K562 (cell line): ENCODE data around the gene HSF5. TPM values are rescaled to one million over a fixed set of nuclear protein-coding genes. Genes with fewer than 3 reads are reported as not detected.

Experiments used
- ASH1L ChIP-seq: fragments of 450-650 bp; IDR thresholded peaks from 2 replicates; pipeline ENCODE4 v1.6.1; 2018; ENCODE audit warnings: borderline replicate concordance, mild to moderate bottlenecking, low read depth; ENCODE audit not compliant: partially characterized antibody
- ATF2 ChIP-seq: sonication (generic); formaldehyde crosslinking; IDR thresholded peaks from 2 replicates; pipeline ENCODE4 v1.8.1; 2022; ENCODE audit warnings: missing genetic modification reagents
- C11orf30 ChIP-seq: fragments of 450-650 bp; IDR thresholded peaks from 2 replicates; pipeline ENCODE4 v1.6.1; 2016; ENCODE audit warnings: low read depth, mild to moderate bottlenecking
- CREBBP ChIP-seq: IDR thresholded peaks from one replicate; pipeline ENCODE4 v1.6.1; 2012; ENCODE audit warnings: low read depth, mild to moderate bottlenecking, control low read depth, inconsistent platforms, low read length
- ERF ChIP-seq: fragments of 450-650 bp; formaldehyde crosslinking; IDR thresholded peaks from 2 replicates; pipeline ENCODE4 v1.4.0; 2020; ENCODE audit warnings: mild to moderate bottlenecking, mixed read lengths
- ESRRB ChIP-seq: fragments of 250-450 bp; sonication (Bioruptor Pico); IDR thresholded peaks from 2 replicates; pipeline ENCODE4 v1.5.0; 2020; ENCODE audit warnings: mild to moderate bottlenecking, moderate library complexity, borderline replicate concordance
- ETV1 ChIP-seq: fragments of 450-650 bp; conservative IDR thresholded peaks from 2 replicates; pipeline ENCODE4 v1.6.1; 2016; ENCODE audit warnings: missing genetic modification characterization, control low read depth, low read depth, missing compliant biosample characterization
- EZH2 ChIP-seq: IDR thresholded peaks from 2 replicates; pipeline ENCODE4 v1.6.1; 2012; ENCODE audit warnings: low read depth, mild to moderate bottlenecking, inconsistent platforms, low read length, borderline replicate concordance
- FOXJ2 ChIP-seq: fragments of 200-800 bp; sonication (Bioruptor generic); IDR thresholded peaks from 2 replicates; pipeline ENCODE4 v1.6.1; 2016; ENCODE audit warnings: missing genetic modification characterization, missing compliant biosample characterization
- HCFC1 ChIP-seq: IDR thresholded peaks from 2 replicates; pipeline ENCODE4 v1.6.1; 2012; ENCODE audit warnings: low read depth, low read length, improper control_type of control experiment
- HMG20B ChIP-seq: fragments of 250-450 bp; sonication (Bioruptor Pico); IDR thresholded peaks from 2 replicates; pipeline ENCODE4 v1.5.0; 2021; ENCODE audit warnings: mild to moderate bottlenecking
- JUNB ChIP-seq: fragments of 450-650 bp; formaldehyde crosslinking; conservative IDR thresholded peaks from 2 replicates; pipeline ENCODE4 v1.4.0; 2020; ENCODE audit warnings: mild to moderate bottlenecking
- MNT ChIP-seq, 2 experiments: fragments of 450-650 bp; conservative IDR thresholded peaks; 2 replicates each; pipeline ENCODE4 v1.6.1; 2017; ENCODE audit warnings: mild to moderate bottlenecking in 2 of 2, moderate library complexity in 2 of 2
- NCOR1 ChIP-seq: fragments of 450-650 bp; IDR thresholded peaks from 2 replicates; pipeline ENCODE4 v1.6.1; 2016; ENCODE audit warnings: mild to moderate bottlenecking, moderate library complexity
- PRPF4 ChIP-seq: fragments of 200-400 bp; formaldehyde crosslinking; IDR thresholded peaks from one replicate; pipeline ENCODE4 v1.6.1; 2017; ENCODE audit warnings: low read length, low read depth, mild to moderate bottlenecking; ENCODE audit not compliant: insufficient read depth, poor library complexity, severe bottlenecking
- RBM14 ChIP-seq: fragments of 200-400 bp; formaldehyde crosslinking; IDR thresholded peaks from 2 replicates; pipeline ENCODE4 v1.6.1; 2018; ENCODE audit warnings: low read depth, mild to moderate bottlenecking, low read length, moderate library complexity, borderline replicate concordance; ENCODE audit not compliant: insufficient read depth
- SMAD3 ChIP-seq: fragments of 450-650 bp; formaldehyde crosslinking; conservative IDR thresholded peaks from 2 replicates; pipeline ENCODE4 v1.4.0; 2020; ENCODE audit warnings: mild to moderate bottlenecking
- SMARCC2 ChIP-seq: fragments of 450-650 bp; IDR thresholded peaks from 2 replicates; pipeline ENCODE4 v1.6.1; 2017; ENCODE audit warnings: antibody characterized with exemption, moderate library complexity, mild to moderate bottlenecking, low read depth
- TCF7 ChIP-seq: sonication (generic); IDR thresholded peaks from 2 replicates; pipeline ENCODE4 v1.6.1; 2016; ENCODE audit warnings: antibody characterized with exemption, borderline replicate concordance
- ZBTB43 ChIP-seq: sonication (generic); formaldehyde crosslinking; IDR thresholded peaks from 2 replicates; pipeline ENCODE4 v1.8.0; 2023; ENCODE audit warnings: mild to moderate bottlenecking, missing genetic modification reagents
- ZNF583 ChIP-seq: fragments of 250-450 bp; sonication (Bioruptor Pico); IDR thresholded peaks from 2 replicates; pipeline ENCODE4 v1.4.0; 2020
- ZNF75A ChIP-seq: fragments of 450-650 bp; formaldehyde crosslinking; IDR thresholded peaks from 2 replicates; pipeline ENCODE4 v1.4.0; 2020; ENCODE audit warnings: mild to moderate bottlenecking
- polyA plus RNA-seq, 8 experiments: library from polyadenylated mRNA; depleted of rRNA in 4 of 8; stranded (reverse) in 5 of 8; unstranded in 3 of 8; fragments of >200 nt; fragmentation: Nextera tagmentation in 2 of 8; fragmentation: Illumina TruSeq in 1 of 8; extraction: Ambion mirVana in 2 of 8; extraction: Trizol in 1 of 8; gene quantifications; 2 replicates each; pipeline versions ENCODE4 v1.2.1 to v1.2.3, GENCODE V29; 2011 to 2014; ENCODE audit warnings: inconsistent platforms in 1 of 8, missing spikeins in 1 of 8
- total RNA-seq, 7 experiments: library from RNA; depleted of rRNA in 6 of 7; stranded (reverse); fragments of >200 nt in 6 of 7; fragmentation: Illumina TruSeq in 2 of 7; extraction: Trizol in 2 of 7; gene quantifications; 2 replicates each; pipeline versions ENCODE4 v1.2.1 to v1.2.3, GENCODE V29; 2011 to 2021; ENCODE audit warnings: low replicate concordance in 1 of 7
- TF ChIP-seq, protein P1 (sequence below): sonication (generic); formaldehyde crosslinking; IDR thresholded peaks from 2 replicates; pipeline ENCODE4 v1.8.0; 2022; ENCODE audit warnings: mild to moderate bottlenecking, missing genetic modification reagents
- TF ChIP-seq, protein P2 (sequence below): fragments of 250-450 bp; sonication (Bioruptor Pico); IDR thresholded peaks from 2 replicates; pipeline ENCODE4 v1.5.1; 2021; ENCODE audit warnings: mild to moderate bottlenecking

Gene HSF5
- total and polyA plus RNA-seq, 9 of the 15 experiments (the other 6 are each of a cell fraction or from before 2014, with no cell fraction given): 0.04 TPM; not detected in 8

DNA sequence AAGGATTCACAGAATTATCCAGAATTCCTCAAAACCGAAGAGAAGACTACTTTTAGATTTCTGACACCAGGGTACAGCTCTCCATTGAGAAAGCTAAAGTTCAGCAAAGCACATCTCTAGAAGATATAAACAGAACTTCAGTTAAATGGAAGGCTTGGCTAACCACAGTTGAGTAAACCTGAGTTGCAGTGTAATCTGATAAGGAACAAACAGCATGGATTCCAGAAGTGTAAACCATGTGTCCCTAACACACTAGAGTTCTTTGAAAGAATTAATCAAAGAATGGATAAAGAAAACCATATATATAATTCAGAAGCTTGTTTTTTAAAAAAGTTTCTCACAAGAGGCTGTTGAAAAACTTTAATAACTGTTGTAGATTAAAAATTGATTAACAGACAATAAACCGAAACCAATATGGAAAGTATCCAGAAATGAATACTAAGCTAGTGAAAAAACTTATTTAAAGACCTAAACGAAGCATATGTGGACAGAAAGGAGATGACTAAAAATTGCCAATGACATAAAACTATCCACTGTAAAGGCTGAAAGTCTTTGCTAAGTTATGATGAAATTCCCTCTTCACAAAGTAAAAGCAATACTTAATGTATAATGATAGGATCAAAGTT is 75.1 kb downstream of the HSF5 start (continued):
- TF ChIP-seq PRPF4 (no peak), MNT (conservative IDR thresholded peaks at IDR 0.05) (peak in 1 of 2 experiments; percentile 38; a peak in 2 of 4 replicates), NCOR1 (no peak), ATF2 (CRISPR knock-in tag) (no peak), ERF (CRISPR knock-in tag) (no peak), CREBBP (no peak), ETV1 (tag) (no peak), ZBTB43 (no peak), JUNB (CRISPR knock-in tag) (no peak), RBM14 (no peak), EZH2 (no peak), ZNF75A (CRISPR knock-in tag) (no peak), C11orf30 (no peak), SMARCC2 (no peak), ESRRB (CRISPR knock-in tag) (no peak), ZNF583 (CRISPR knock-in tag) (no peak), SMAD3 (CRISPR knock-in tag) (no peak), TCF7 (no peak), FOXJ2 (tag) (no peak), HMG20B (CRISPR knock-in tag) (no peak), HCFC1 (no peak), ASH1L (no peak)
- TF ChIP-seq, protein P1, sequence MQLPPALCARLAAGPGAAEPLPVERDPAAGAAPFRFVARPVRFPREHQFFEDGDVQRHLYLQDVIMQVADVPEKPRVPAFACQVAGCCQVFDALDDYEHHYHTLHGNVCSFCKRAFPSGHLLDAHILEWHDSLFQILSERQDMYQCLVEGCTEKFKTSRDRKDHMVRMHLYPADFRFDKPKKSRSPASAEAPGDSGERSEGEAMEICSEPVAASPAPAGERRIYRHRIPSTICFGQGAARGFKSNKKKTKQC (CRISPR knock-in tag): no peak
- TF ChIP-seq, protein P2, sequence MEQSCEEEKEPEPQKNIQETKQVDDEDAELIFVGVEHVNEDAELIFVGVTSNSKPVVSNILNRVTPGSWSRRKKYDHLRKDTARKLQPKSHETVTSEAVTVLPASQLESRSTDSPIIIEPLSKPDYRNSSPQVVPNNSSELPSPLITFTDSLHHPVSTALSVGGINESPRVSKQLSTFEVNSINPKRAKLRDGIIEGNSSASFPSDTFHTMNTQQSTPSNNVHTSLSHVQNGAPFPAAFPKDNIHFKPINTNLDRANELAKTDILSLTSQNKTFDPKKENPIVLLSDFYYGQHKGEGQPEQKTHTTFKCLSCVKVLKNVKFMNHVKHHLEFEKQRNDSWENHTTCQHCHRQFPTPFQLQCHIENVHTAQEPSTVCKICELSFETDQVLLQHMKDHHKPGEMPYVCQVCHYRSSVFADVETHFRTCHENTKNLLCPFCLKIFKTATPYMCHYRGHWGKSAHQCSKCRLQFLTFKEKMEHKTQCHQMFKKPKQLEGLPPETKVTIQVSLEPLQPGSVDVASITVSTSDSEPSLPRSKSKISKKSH: no peak
